Umbilical cord (tissue), 2 donors: ENCODE measurements around the gene TSHZ2. TPM values are rescaled to one million over a fixed set of nuclear protein-coding genes. Genes with fewer than 3 reads are reported as not detected.
"Not testable (repeated sequence)": the region's sequence is repeated elsewhere in the genome, so short reads cannot be mapped to it uniquely, and the experiment has no call there.

Source experiments
- DNase-seq: peaks from one replicate; pipeline ENCODE4 v3.0.0-alpha.2; 2015; ENCODE audit warnings: low spot score
- total RNA-seq: library from RNA; depleted of rRNA; stranded (reverse); fragments of >200 nt; gene quantifications from one replicate; pipeline ENCODE4 v1.2.3, GENCODE V29; 2014; ENCODE audit warnings: low replicate concordance; ENCODE audit not compliant: insufficient read depth

TSHZ2 gene
- total RNA-seq, 1 donor from 2014 or later: 4.3 TPM

DNA sequence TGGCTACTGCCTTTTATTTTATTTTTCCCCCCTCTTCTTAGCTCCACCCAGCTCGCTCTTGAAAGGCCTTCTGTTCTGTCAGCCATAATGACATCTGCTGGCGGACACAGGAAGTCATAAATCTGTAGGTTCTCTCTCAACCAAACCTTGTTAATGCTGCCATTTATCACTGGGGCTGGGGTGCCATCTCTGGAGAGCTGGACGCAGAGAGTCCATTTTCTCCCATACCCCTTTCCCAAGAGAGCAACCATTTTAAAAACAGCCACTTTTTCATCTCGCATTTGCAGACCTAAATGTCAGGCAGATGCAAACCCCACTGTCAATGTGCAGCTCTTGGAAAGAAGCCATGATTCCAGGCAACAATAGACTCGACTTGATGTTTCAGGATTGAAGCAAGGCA, 13.0 kb upstream of the TSHZ2 start:
- DNase-seq: no peak

DNA sequence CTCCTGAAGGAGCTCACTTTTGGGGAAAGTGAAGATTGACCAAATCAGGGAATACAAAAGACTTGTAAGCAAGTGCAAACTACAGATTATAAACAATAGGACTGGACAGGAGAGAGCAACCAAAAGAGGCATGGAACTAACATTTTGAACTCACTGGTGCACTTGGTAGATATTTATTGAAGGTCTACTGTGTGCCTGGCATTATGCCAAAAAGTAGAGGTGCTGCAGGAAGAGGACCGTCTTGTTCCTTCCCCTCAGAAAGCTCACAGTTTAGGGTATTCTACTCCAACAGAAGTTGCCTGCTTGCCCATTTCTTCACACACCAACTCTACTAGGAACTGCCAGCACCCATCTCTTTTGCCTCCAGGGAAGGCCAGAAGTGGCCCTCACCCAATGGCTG, 10.0 kb upstream of the TSHZ2 start:
- DNase-seq: no peak

DNA sequence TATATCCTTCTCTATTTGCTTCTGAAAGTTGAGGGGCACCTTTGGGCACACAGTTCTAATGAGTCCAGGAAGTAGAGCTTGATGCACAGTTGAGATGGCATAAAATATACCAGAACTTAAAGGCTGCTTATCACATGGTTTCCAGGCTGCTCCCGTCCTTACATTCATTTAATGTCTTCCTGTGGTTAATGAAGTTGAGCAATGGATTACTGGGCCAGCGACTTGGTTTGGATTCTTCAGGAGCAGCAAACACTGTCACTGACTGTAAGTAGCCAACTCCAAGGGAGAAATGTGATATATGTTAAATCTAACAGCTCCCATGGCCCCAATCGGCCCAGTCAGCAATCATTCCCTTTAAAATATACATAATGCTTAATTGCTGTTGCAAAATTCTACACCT, 9.0 kb upstream of the TSHZ2 start:
- no peak for DNase-seq

DNA sequence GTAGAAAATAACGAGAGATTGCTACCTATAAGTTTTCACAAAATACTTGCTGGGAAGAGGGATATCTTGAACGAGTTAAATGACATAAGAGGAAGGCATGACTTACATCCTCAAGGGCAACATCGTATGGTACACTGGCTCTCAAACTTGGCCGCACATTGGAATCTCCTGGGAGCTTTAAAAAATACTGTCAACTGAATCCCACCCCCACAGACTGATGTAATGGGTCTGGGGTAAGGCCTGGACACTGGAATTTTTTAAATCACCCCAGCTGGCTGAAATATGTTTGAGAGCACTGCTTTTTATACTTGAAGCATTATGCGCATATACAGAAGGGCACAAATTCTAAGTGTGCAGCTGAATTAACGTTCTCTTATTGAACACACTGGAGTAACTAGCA, 8.0 kb upstream of the TSHZ2 start:
- no peak for DNase-seq

DNA sequence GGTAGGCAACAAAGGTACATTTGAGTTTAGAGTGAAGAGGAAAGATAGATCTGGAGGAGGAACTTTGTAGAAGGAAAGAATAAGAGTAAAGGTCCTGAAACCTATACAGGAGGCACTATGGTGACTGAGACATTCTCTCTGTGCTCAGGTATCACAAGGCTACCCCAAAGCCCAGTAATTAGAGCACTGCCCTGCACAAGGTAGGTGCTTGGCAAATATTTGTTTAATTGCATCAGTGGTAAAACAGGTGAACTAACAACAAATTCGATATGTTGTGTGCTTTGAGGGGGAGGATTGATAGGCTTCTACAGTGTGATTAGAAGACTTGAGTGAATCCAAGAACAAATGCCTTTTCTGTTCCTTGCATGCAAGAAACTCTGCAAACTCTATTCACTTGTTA, 6.8 kb upstream of the TSHZ2 start:
- DNase-seq: no peak

DNA sequence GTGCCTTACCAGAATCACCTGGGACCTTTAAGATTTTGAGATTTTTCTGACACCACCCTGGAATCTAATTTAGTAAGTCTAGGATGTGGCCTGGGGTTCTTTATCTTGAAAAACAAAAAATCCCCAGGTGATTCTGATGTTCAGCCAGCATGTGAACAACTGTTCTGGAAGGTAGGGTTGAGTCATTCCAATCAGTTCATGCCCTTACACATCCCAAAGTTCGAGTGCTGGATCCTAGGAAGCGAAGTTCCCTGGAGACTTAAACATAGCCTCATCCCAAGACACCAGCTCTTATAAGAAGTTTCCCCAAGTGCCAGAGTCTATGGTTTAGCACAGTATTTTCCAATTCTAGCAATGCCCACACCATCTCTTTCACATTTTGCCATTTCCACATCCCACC, 6.3 kb upstream of the TSHZ2 start:
- DNase-seq: no peak

DNA sequence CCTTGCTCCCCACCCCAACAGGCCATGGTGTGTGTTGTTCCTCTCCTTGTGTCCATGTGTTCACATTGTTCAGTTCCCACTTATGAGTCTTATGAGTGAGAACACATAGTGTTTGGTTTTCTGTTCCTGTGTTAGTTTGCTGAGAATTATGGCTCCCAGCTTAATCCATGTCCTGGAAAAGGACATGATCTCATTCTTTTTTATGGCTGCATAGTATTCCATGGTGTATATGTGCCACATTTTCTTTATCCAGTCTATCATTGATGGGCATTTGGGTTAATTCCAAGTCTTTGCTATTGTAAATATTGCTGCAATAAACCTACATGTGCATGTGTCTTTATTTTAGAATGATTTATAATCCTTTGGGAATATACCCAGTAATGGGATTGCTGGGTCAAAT, 5.6 kb upstream of the TSHZ2 start:
- not testable (repeated sequence) for DNase-seq

DNA sequence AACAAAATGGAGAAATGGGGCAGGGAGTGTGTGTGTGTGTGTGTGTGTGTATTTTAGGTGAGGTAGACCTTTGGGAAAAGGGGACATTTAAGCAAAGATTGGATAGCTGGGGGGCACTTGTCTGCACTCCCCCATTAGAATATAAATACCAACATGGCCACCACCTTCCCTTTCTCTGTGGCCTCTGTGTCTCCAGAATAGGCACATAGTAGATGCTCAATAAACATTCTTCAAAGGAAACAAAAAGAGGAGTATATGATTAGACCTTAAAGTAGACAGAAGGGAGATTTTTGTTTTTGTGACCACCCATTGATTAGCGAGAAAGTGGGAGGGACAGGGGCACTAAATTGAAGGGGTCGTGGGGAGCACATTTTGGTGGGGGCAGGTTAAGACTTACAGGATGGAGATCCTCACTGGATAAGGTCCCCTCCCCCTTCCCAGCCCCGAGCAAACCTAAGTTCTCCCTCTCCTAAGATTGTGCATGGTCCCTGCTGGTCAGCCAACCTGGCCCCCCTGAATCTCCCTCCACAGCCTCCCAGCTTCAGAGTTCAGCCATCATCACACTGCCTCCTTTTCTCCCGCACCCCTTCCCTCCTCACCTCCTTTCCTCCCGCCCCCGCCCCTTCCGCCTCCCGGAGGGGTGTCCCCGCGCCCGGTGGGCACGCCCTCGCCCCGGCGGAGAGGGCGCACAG, 514 bp upstream of the TSHZ2 start:
- no peak for DNase-seq

DNA sequence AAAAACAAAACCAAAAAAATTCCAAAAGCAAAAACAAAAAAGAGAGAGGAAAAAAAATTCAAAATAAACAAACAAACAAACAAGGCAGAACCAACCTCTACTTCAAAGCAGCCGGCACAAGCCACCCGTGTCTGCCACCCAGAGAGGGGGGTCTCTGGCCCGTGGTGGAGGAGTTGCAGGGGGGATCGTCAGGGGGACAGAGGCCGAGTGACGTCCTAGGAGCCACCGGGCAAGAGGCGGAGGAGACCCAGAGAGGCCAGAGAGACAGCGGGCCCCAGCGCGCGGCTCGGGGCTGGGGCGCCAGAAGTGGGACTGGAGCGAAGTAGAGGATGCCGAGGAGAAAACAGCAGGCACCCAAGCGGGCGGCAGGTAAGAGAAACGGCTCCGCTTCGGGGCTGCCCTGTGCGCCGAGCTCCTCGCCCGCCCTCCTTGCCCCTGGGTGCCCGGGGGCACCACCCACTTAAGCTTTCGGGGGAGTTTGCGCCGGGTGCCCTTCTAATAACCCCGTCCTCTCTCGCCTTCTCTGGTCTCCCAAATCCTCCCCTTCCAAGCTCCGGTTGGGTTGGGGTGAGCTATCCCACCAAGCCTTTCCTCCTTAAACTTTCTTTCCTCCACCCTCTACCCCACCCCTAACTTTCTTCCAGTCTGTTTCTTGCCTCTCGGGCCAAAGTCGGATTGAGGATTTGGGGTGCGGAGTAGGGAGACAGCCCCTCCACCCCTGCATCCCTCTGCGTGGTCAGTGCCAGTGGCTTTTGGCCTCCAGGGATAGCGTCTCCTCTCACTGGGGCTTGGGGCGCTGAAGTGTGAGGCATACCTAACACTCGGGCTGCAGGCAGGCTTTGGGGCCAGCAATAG, 1.0 kb downstream of the TSHZ2 start:
- no peak for DNase-seq

DNA sequence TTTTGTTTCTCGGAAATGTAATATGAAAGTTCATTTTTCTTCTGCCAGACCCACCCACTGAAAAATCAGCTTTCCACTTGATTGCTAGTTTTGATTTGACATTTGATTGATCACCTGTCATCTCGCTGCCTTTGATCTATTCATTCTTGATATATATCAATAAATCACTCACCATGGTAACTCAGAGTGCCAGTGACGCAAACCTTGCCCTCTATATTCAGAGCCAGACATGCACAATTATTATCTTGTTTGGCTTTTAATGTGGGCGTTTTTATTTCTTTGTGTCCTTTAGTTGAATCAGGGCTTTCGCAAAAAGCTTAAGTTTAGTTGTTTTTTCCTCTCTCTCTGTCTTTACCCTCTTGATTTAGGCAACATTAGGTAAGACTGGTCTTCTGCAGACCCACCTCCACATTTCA, 2.0 kb downstream of the TSHZ2 start:
- no peak for DNase-seq

DNA sequence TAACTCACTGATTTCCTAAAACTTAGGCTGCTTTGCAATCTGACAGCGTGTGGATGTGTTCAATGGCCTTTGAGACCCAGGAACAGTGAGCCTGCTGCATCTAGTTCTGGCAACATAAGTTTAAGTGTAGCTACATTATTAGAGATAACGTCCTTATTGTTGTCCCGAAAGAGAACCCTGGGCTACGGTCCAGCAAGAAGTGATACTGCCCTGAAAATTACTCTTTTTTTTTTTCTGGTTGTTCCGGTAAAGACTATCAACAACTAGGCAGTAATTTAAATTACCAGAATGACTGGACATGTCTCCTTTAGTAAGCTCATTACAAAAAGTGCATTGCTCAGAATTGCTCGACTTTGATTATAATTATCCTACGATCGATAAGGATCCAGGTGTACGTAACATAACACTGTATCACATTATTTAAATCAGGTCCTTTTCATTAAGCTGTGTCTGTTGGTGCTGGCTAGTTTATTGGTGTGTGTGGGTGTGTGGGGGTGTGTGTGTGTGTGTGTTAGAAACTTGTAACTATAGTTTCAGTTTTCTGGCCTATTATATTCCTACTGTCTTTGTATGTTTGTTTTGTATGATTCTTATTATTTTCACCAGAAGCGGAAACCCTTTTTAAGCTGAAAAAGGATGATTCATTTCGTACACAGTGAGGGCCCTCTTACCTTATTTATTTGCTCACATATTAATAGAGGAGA, 3.0 kb downstream of the TSHZ2 start:
- DNase-seq: no peak

DNA sequence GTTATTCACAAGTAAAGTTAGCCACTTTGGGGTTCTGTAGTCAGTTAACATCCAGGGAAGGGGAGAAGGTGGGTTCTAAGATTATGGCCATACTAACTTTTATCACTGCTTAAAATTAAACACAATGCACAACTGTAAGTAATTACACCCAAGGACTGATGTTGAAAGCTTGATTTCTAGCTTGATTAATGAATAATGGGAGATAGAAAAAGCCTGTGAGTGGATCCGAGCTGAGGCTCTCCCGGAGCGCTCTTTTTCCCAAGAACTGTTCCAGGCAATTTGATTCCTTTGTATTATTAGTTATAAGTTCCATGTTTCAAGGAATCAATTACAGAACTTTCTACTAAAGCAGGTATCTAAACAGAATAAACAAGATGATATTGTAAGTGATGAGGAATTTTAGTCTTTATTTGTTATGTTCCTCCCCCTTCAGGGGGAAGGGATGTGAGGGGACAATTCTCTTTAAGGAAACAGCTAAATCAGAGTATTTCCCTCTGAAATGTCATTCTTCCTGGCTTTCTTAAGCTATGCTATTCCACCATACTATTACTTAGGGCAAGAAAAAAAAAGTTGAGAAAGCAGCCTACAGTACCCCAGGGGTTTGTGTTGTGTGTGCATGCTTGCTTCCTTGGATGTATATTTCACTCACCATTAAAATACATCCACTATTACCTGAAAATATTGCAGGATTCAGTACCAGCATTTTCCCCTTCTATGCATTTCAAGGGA, 3.8 kb downstream of the TSHZ2 start:
- no peak for DNase-seq

DNA sequence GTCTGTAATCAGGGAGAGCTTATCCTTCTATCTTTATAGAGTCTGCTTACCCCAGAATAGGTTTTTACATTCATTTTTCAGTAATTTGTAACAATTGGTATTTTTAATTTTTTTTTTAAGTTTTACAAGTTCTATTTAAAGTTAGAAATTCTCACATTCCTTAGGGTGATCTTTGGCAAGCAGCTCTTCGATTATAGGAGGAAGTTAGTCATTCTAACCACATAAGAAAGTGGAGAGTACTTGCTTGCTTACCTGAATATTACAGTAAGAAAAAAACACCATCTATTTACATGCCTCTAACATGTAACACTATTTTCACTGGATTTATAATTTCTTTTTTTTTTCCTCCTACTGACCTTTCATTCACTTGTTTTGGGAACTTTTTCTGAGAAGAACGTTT, 6.7 kb downstream of the TSHZ2 start:
- no peak for DNase-seq

DNA sequence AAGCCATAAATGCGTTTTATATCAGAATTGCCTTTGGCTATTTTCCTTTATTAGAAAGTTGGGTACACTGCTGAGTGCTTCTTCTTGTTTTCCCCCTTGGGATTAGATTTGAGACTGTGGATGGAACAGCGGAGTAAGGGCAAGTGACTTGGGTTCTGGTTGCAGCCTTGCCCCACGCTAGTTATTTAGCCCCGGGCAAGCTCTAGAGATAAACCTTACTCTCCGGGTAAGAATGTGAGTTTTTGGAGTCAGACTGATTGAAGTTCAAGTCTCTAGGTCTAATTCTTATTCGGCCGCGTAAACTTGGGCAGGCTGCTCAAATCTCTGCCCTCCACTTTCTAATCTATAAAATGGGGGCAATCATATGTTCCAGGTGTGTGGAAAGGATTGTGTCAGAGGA, 8.9 kb downstream of the TSHZ2 start:
- DNase-seq: no peak

DNA sequence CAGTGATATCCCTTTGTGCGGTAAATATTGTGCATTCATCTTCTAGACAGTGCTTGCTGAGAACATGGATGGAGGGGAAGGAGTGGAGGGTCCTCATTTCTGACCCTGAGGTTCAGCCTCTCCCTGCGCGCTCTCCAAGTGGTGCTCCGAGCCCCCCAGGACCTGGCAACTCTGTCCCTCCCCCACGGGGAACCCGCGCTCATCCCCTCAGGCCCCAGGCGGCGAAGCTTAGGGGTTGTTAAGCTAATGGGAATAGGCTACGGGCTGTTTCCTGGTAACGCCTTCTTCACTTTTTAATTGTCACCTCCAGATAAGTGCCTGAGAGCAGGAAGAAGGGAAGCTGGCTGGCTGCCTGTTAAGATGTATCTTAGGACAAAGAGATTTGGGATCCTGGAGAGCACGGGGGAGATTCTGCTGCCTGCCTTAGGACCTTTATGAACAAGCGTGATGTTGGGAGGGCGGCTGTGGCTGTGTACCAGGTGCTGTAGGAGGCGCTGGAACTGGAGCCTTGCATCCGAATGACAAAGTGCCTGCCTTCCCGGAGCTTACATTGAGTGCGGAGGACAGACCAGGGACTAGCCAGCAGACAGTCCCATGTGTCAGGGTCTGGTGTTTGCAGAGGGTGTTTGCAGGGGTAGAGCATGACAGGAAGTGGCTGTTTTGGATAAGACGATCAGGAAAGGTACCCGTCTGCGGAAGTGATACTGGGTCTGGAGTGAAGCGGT, 11.7 kb downstream of the TSHZ2 start:
- DNase-seq: no peak

DNA sequence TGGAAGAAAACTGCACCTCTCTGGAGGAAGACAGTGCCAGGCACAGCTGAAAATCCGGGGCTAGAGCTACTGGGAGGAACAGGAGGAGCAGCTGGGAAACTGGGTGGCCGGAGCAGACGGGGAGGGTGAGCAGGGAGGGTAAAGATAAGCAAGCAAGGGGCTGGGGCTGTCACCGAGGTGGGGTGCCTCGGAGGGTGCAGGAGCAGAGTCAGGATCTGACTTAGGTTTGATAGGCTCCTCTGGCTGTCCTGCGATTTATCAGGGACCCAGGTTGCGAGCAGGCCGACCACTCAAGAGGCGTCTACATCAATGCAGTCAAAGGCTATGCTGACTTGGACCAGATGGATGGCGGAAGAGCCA, 12.3 kb downstream of the TSHZ2 start:
- no peak for DNase-seq

DNA sequence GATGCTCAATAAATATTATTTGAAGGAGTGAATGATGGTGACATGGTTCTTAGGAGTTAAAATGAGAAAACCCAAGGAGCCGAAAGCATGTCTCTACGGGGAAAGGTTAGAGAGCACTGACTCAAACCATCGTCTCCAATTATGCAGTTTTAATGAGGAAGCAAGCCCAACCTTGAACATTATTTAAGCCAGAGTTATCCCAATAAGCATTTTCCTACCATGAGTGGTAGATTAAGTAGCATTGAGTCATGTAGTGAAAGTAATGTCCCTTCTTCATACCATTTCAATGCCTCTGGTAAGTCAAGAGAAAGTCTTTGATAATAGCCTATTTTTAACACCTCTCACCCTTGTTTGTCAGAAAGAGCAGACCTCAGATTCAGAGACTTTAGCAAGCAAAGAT, 13.5 kb downstream of the TSHZ2 start:
- DNase-seq: no peak

DNA sequence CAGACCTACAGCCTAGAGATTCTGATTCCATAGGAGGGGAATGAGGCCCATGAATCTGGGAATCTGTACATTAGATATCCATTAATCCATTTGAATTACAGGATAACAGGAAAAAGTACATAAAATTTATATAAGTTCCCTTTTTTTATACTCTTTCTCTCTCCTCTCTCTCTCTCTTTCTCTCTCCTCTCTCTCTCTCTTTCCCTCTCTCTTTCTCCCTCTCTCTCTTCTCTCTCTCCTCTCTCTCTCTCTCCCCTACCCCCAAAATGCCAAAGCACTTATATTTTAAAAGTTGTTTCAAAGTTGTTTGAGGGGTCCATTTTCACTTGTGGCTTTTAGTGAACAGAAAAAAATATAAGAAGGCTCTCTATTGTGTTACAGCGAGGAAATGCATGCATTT, 15.1 kb downstream of the TSHZ2 start:
- DNase-seq: no peak

DNA sequence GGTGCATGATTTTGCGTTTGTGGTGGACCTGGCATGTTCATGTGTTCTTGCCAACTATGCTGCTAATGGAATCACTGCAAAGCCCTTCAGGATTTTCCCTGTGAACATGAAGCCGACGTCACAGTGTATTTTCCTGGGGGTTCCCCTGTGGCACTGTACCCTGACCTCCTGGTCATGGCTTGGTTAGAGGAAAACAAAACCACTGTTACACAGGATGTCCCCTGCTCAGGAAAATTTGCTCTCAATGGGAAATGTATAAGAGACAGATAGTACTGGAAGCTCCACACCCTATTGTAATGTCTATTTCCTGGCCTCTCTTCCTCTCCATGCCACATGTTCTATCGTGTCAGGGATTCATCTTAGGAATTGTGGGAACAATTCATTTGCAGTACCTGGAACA, 19.7 kb downstream of the TSHZ2 start:
- DNase-seq: no peak

DNA sequence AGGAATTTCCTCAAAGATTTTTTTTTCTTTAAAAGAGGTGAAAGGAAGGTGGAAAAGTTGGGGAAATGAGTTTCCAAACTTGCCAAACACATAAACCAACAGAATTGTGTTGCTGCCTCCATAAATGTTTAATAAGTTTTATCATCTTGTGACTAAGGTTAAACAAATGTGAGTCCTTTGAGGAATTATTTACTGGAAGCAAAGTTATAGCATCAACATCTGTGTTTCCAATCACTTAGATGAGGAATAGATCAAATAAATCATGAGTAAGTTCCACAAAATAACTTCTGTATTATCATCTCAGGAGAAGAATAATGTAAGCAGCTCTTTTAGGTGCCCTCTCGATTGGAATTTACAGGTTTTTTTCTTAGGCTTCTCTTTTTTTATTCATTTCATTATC, 20.5 kb downstream of the TSHZ2 start:
- DNase-seq: no peak

DNA sequence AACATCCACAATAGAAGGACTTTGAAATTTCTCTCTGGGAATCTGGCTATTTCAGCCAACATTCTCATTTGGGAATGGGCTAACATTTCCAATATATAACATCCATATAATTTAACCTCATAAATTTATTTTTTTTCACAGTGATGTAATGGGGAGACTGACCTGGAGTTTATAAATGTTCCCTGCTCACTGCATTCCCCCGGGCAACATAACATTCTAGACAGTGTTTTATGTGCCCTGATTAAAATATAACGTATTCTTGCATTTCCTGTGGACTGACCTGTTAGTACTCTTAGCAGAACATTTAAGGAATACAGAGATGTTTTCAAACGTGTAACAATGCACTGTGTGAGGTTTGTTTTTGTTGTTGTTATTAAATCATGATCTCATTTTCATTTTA, 20.9 kb downstream of the TSHZ2 start:
- no peak for DNase-seq
